Activated CD8-positive, alpha-beta T cell treated with anti-CD3 and anti-CD28 coated beads for 36 hours (primary cell): ENCODE data around the gene TRABD2A. TPM values are rescaled to one million over a fixed set of nuclear protein-coding genes. Genes with fewer than 3 reads are reported as not detected.

ENCODE experiments used
- ATAC-seq: fragments of 200-7000 bp; cut with Tn5 transposase; one replicate; pipeline ENCODE4 v1.10.0; 2021; ENCODE audit warnings: mild to moderate bottlenecking, moderate library complexity
- CTCF ChIA-PET: fragments of 350-600 bp; sonication (Branson Sonifier 250); formaldehyde crosslinking; loops from one replicate; lab custom pipeline; 2021; ENCODE audit warnings: antibody characterized with exemption; lab: Charles Lee
- POLR2A ChIA-PET: fragments of 350-600 bp; sonication (Branson Sonifier 250); formaldehyde crosslinking; loops from one replicate; lab custom pipeline; 2021; ENCODE audit warnings: antibody characterized with exemption; lab: Charles Lee
- DNase-seq: peaks from one replicate; pipeline ENCODE4 v3.0.0-alpha.2; 2020
- H3K27ac Mint-ChIP-seq: one replicate; pipeline ENCODE4 v1.8.0; 2021; ENCODE audit warnings: mild to moderate bottlenecking, mixed read lengths
- H3K27me3 Mint-ChIP-seq: one replicate; pipeline ENCODE4 v1.8.0; 2021; ENCODE audit warnings: mixed read lengths
- H3K36me3 Mint-ChIP-seq: one replicate; pipeline ENCODE4 v1.8.0; 2021; ENCODE audit warnings: low read depth, mixed read lengths
- H3K4me1 Mint-ChIP-seq: one replicate; pipeline ENCODE4 v1.8.0; 2021; ENCODE audit warnings: low read depth, mixed read lengths
- H3K4me3 Mint-ChIP-seq: one replicate; pipeline ENCODE4 v1.8.0; 2021; ENCODE audit warnings: mild to moderate bottlenecking, moderate library complexity, mixed read lengths
- H3K9me3 Mint-ChIP-seq: one replicate; pipeline ENCODE4 v1.8.0; 2021; ENCODE audit warnings: mixed read lengths
- CTCF ChIP-seq: fragments of 200-600 bp; IDR thresholded peaks from one replicate; pipeline ENCODE4 v1.8.0; 2022; ENCODE audit warnings: antibody characterized with exemption, mild to moderate bottlenecking
- intact Hi-C: fragments of 100-400 bp; cut with micrococcal nuclease; formaldehyde crosslinking; loops from one replicate; pipeline ENCODE4 v1.10.0; 2022
- total RNA-seq, 2 experiments: library from RNA; stranded (reverse); gene quantifications; one replicate each; pipeline ENCODE4 v1.2.3, GENCODE V29; 2021

TRABD2A gene
- total RNA-seq, 2 experiments from 2014 or later = 56.3 to 56.4 TPM

- ChIA-PET POLR2A (no interaction called here), CTCF (interaction anchor here (0.6 to 2.5 kb wide), 6 partner anchors 11 to 339 kb away, joined by 3 to 8 read pairs (median 6); partner anchors contain the start of gene TRABD2A)
- H3K4me3 Mint-ChIP-seq = no peak overlapping the region
- H3K27me3 Mint-ChIP-seq = no peaks in the 10 kb centered on the region
- intact Hi-C loops = loop anchor here (5.0 kb wide), 1 partner anchor 369 kb away; no protein-coding TSS in a partner anchor
- DNase-seq = no peak
- H3K9me3 Mint-ChIP-seq = peaks cover 2% of the 10 kb centered on the region
- TF ChIP-seq CTCF = no peak
- H3K4me1 Mint-ChIP-seq = peaks cover 81% of the 10 kb centered on the region
- no peak for ATAC-seq
- peak overlapping the region; percentile 69 for H3K27ac Mint-ChIP-seq
- peaks cover 62% of the 10 kb centered on the region for H3K36me3 Mint-ChIP-seq
These were observed 14.8 kb downstream of the TRABD2A start for GRCh38 chr2:84866122-84866521.

- no peaks in the 10 kb centered on the region for H3K27me3 Mint-ChIP-seq
- ChIA-PET POLR2A (interaction anchor here (0.9 kb wide), 1 partner anchor 13 kb away, joined by 3 read pairs; no protein-coding TSS in a partner anchor), CTCF (interaction anchor here (0.6 to 1.9 kb wide), 13 partner anchors 12 to 339 kb away, joined by 3 to 7 read pairs (median 4); partner anchors contain the start of gene TRABD2A)
- peaks cover 2% of the 10 kb centered on the region for H3K9me3 Mint-ChIP-seq
- peaks cover 59% of the 10 kb centered on the region for H3K36me3 Mint-ChIP-seq
- peaks cover 80% of the 10 kb centered on the region for H3K4me1 Mint-ChIP-seq
- peak; percentile 56 for TF ChIP-seq CTCF
- peak overlapping the region; percentile 84 for H3K27ac Mint-ChIP-seq
- intact Hi-C loops = loop anchor here (5.0 kb wide), 1 partner anchor 368 kb away; no protein-coding TSS in a partner anchor
- DNase-seq = no peak
- no peak overlapping the region for H3K4me3 Mint-ChIP-seq
- ATAC-seq = peak; percentile 50
These were observed 15.6 kb downstream of the TRABD2A start for GRCh38 chr2:84865181-84865783.

- H3K4me1 Mint-ChIP-seq = peaks cover 93% of the 10 kb centered on the region
- H3K4me3 Mint-ChIP-seq = peak overlapping the region; percentile 33
- no peak for DNase-seq
- H3K36me3 Mint-ChIP-seq = peaks cover 65% of the 10 kb centered on the region
- no peaks in the 10 kb centered on the region for H3K9me3 Mint-ChIP-seq
- intact Hi-C loops = no loop called here
- H3K27ac Mint-ChIP-seq = peak overlapping the region; percentile 81
- no peaks in the 10 kb centered on the region for H3K27me3 Mint-ChIP-seq
- CTCF ChIA-PET = interaction anchor here (0.9 to 2.8 kb wide), 9 partner anchors 9 to 327 kb away, joined by 3 to 18 read pairs (median 5); partner anchors contain the start of gene TRABD2A
- ATAC-seq = no peak
- POLR2A ChIA-PET = interaction anchor here (0.9 to 2.4 kb wide), 12 partner anchors 9 to 345 kb away, joined by 3 to 12 read pairs (median 4); partner anchors contain the start of gene TRABD2A
- no peak for TF ChIP-seq CTCF
These were observed 18.9 kb downstream of the TRABD2A start for GRCh38 chr2:84862006-84862405.

GRCh38 chr2:84861539-84861938 is 19.3 kb downstream of the TRABD2A start:
- Mint-ChIP-seq H3K4me1 (peaks cover 93% of the 10 kb centered on the region), H3K9me3 (no peaks in the 10 kb centered on the region), H3K27me3 (no peaks in the 10 kb centered on the region), H3K36me3 (peaks cover 68% of the 10 kb centered on the region), H3K4me3 (peak overlapping the region; percentile 33), H3K27ac (peak overlapping the region; percentile 81)
- TF ChIP-seq CTCF = no peak
- no peak for ATAC-seq
- no peak for DNase-seq
- intact Hi-C loops = no loop called here
- POLR2A ChIA-PET = interaction anchor here (0.8 to 2.4 kb wide), 12 partner anchors 9 to 345 kb away, joined by 3 to 12 read pairs (median 4); partner anchors contain the start of gene TRABD2A
- CTCF ChIA-PET = interaction anchor here (1.0 to 2.8 kb wide), 8 partner anchors 10 to 131 kb away, joined by 3 to 18 read pairs (median 6); partner anchors contain the start of gene TRABD2A
